CD4-positive, alpha-beta T cell treated with Interferon alpha-2 for 1 hour (primary cell): ENCODE results near the gene MARCHF2.

Experiments used
- DNase-seq, 2 donors: peaks; one replicate each; pipeline ENCODE4 v3.0.0-alpha.2; 2020 to 2022

Gene MARCHF2

DNA sequence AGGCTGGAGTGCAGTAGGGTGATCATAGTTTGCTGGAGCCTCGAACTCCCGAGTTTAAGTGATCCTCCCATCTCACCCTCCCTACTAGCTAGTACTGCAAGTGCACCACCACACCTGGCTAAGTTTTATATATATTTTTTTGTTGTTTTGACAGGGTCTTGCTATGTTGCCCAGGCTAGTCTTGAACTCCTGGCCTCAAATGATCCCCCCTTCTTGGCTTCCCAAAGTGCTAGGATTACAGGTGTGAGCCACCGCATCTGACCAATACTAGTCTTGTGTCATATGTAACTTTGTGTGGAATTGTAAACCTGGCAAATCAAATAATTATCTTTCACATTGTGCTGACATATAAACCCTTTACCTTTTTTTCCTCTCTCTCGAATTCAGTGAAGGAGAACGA, 41.9 kb downstream of the MARCHF2 start:
- DNase-seq = no peak

DNA sequence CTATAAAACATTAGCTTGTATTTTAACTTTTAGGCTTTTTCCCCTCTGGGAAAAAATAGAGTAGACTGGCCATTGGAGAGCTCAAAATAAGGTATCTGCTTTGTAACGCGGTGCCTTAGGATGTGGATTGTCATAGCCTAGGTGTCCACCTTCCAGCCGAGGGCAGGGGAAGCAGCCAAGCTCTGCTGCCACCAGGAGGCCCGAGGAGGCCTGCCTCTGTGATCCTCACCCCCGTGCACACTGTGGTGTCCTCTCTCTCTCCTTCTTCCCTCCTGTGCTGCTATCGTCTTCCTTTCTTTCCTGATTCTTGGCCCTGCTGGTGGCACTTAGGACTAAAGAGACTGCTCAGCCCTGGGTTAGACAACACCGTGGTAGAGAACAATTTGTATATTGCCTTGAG, 43.0 kb downstream of the MARCHF2 start:
- no peak for DNase-seq

DNA sequence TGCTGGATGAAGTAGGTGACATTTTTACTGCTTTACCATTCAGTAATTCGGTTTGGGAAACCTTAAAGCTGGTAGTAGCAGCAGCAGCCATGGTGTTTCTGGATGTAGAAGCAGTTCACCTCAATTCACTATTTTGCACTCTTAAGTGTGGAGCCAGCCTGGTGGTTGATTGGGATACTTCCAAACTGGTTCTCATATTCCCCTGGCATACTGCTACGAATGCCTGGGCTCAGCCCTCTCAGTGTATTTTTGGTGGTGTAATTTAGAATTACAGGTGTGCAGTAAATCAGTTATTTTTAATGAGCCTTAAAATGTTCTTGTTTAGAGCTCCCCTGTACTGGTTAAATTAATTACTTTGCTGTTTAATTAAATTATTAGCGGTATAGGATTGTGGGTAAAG, 44.1 kb downstream of the MARCHF2 start:
- DNase-seq = no peak

DNA sequence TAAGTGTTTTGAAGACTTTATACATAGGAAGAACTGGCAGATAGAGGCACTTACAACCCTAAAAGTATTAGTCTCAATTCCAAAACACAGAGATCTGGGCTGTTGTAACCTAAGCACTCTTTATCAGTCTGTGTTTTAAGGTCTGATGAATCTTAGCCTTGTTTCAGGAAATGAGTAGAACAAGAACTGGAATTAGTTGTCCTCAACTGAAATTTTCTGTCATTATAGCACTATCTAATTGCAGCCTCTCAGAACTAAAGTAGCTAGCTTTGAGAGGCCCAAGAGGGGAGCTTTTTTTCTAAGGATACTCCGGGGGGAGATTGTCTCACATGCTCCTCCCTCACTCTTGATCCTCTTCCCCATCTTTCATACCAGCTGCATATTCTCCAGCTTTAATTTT, 44.7 kb downstream of the MARCHF2 start:
- DNase-seq = no peak

DNA sequence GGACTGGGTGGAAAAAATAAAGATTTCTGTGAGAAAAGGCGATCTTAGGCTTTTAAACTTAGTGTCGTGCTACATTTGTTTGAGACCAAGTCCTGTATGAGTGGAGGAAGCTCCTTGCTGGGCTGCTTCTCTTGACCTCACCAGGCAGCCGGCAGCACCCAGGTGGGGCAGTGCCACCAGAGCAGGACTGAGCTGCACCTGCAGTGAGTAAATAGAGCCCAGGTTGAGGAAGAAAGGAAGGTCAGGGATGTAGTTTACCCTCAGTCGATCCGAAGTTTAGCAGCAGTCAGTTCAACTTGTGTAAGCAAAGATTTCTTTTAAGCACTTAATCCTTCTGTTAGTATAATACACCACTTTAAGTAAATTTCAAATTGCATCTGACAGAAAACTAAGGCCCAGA, 45.3 kb downstream of the MARCHF2 start:
- no peak for DNase-seq

DNA sequence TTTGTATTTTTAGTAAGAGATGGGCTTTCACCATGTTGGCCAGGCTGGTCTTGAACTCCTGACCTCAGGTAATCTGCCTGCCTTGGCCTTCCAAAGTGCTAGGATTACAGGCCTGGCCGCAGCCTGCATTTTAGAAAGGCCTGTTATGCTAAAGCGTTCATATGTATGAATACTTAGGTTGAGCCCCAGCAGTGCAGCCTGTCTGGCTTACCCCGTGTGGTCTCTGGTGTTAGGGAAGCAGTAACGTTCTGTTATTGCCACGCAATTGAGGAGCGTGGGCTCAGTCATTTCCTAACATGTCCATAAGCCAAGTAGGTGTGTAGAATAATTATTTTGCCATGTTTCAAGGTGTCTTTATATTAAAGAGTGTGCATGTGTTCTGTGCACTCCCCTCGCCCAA, 46.0 kb downstream of the MARCHF2 start:
- DNase-seq = no peak

DNA sequence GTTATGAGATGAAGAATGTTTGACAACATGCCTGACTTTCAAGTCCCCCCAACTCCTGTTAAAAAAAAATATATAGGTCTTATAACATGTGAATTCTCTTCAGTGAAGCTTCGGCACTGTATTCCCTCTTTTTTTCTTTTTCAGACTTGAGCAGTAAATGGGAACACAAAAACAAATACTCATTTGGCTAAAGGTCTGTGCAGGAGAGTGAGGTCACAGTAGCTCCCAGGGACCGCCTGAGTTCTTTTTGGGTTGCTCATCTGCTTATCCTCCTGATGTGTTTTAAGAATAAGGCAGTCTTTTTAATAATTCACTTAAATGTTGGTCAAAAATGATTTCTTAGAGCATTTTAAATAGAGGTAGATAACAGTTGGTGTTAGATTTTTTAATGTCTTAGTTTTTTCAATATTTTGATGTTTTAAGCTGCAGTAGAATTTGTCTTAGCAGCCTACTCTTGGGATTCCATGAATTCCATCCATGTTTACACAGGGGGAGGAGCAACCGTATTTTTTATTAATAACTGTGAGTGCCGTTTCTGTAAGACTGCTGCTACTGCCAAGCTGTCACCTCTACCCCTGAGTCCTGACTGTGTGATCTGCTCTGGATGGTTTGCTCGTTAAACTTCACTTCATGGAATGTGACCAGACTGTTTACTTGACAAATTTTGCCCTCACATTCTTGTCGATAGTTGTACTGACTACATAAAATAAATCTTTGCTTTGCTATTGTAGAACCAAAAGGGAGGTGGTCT, 46.6 kb downstream of the MARCHF2 start:
- DNase-seq = no peak

DNA sequence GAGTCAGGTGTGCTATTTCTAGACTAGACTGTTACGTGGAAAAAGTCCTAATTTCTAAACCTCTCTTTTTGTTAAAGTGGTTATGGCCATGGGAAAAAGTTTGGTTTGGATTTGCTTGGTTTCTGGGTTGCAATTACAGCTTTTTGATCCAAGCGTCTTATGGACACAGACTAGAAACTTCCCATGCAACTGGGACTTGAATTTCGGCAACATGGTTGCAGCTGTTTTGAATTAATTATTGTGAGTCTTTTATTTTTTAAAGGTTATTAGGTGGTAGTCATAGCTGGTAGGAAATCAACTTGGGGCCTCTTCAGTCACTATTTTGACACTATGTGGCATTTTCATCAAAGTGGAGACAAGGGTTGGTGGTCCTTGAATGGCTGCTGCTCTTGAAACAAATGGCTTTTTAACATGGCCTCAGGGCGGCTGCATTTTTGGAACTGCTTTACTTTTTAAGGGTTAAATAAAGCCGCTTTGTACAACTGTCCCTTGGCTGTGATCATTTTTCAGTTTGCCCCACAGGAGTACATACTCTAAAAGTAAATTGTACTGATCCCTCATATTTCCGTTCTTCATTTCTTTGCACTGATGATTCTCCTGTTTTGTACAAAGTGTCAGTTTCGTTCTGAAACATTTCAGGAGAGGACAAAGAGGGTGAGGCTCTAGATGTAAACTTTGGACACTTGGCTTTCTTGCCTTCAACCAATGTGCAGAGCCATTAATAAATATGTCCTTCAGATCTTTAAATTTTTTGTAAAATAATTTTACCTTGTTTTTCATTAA, 47.6 kb downstream of the MARCHF2 start:
- DNase-seq = no peak

DNA sequence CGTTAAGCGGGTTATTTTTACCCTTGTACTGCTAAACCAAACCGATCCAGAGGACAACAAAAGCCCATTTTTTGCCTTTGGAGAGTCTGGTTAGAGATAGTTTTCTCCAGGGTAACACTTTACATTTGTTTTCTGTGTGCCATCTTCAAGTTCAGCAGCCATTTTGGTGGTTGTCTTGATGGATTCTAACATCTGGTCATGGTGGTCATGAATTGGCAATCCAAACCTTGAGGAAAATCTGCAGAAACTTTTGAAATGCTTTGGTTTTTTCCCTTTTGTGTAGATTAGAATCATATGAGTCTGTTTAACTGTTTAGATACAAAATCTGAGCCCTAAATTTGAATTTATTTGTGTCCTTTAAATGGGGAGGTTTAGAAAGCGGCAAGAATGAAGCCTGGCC, 48.3 kb downstream of the MARCHF2 start:
- no peak for DNase-seq

DNA sequence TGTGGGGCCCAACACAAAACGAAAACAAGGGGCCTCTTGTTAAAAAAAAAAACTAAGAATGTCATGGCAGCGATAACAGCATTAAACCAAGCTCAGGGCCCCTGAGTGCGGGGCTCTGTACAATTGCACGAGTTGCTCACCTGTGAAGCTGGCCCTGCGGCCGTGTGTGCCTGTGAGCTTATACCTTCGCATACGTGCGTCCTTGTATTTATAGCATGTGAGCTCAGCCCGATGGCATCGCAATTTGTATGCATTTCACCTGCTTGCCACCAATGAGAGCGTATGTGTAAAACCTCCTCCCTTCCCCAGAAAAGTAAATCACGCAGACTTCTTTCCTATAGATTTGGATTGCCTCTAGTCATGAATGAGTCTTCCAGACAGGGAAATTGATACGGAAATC, 48.8 kb downstream of the MARCHF2 start:
- no peak for DNase-seq

DNA sequence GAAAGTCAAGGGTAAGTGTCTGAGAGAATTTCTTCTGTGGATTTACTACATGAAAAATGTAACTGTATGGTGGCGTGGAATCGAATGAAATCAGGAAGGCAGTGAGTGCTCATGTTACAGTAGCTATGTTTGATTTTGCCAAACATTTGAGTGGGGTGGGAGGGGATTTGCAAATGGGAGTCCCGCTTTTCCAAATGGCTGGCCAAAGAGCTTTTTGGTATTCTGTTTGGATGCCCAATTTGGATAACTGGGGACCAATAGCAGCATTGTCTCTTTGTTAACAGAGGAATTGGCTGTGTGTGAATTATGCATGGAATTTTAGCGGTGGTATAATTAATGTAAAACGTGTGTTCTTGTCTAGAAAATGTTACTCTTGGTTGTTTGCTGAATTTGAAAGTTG, 49.5 kb downstream of the MARCHF2 start:
- no peak for DNase-seq

DNA sequence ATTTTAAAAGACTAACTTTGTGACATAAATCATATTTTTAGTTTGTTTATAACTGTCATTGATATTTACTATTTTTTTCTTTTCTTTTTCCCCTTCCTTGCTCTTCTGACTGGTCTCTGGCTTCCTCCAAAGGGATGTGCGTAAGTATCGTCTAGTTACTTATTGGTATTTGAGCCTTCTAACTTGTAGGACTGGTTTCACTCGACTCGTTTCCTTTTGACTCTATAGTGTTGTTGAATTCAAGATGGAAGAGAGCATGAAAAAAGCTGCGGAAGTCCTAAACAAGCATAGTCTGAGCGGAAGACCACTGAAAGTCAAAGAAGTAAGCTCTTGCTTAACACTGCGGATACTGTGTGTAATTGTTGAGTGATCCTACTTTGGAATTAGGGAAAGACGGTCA, 50.3 kb downstream of the MARCHF2 start:
- no peak for DNase-seq

DNA sequence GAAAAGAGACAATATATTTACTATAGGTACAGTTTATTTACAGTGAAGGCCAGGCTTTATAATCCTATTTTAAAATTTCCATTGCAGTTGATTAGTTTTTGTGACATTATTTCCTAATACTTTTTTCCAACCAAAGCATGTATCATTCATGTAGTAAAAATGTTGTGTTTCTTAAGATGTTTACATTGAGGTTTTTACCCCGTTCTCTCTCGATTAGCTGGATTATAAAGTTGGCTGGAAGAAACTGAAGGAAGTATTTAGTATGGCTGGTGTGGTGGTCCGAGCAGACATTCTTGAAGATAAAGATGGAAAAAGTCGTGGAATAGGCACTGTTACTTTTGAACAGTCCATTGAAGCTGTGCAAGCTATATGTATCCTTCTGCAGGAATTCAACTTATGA, 52.9 kb downstream of the MARCHF2 start:
- DNase-seq = no peak

DNA sequence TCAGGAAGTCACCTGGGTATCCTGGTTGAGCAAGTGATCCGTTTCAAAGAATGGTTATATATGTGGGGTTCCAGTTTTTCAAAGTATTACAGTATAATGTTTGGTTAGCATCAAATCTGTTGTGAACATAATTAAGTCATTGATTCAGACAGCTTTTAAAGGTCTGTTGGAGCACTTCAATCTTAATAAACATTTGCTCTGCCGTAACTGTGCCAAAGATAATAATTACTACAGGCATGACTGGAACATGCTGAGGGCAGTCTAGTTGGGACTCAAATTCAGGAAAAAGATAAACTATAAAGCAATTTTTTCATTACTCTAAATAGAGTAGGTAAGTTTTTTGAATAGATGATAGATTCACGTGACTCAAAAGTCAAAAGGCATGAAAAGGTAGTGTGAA, 55.0 kb downstream of the MARCHF2 start:
- DNase-seq = no peak

DNA sequence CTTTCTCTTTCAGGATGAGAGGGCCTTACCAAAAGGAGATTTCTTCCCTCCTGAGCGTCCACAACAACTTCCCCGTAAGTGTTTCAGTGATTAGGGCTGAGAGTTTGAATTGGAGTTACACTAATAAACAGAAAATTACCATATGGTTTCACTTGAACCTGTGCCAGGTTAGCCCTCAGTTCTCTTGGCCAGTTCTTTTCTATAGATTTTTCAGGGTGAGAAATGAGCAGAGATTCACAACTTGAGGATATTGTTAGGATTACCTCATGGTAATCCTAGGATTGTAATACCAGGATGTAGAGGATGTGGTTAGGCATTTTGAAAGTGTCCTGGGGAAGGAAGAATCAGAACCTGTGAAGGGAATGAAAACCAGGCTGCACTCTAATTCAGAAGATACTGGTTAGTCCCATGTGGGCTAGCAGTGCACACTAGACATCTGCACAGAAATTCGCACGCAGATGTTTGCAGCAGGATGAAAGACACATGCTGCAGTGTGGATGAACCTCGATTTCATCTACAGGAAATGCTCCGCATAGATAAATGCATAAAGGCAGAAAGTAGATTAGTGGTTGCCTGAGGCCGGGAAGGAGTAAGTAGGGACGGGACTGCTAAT, 55.8 kb downstream of the MARCHF2 start:
- DNase-seq = no peak

DNA sequence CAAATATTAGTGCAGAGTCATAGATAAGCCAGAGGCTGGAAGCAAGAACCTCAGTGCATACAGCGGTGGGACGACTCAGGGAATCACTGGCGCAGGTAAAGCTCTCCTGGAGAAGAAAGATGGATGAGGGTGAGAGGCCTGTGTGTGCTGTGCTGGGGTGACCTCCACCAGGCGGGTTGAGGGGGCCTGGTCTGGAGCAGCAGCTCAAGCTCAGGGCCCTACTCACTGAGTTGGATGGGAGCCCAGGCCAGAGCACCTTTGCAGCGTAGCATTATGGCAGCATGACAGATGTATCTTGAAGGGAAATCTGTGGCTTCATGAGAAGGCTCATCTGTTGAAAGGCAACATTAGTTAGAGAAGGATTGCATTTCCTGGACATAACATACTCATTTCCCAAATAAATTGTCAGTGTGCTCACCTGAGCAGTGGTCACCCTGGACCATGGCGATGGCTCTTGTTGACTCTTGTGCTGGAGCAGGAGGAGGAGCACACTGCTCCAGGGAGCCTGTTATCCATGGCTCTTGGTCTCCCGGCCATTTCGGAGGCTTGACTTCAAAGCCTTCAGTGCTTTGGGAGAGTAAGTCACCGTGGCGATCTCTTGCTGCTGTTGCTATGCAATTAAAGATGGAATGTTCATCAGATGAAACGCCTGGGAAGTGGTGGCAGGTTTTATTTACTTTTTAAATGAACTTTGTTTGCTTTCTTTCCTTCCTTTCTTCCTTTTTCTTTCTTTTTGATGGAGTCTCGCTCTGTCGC, 56.7 kb downstream of the MARCHF2 start:
- DNase-seq = no peak

DNA sequence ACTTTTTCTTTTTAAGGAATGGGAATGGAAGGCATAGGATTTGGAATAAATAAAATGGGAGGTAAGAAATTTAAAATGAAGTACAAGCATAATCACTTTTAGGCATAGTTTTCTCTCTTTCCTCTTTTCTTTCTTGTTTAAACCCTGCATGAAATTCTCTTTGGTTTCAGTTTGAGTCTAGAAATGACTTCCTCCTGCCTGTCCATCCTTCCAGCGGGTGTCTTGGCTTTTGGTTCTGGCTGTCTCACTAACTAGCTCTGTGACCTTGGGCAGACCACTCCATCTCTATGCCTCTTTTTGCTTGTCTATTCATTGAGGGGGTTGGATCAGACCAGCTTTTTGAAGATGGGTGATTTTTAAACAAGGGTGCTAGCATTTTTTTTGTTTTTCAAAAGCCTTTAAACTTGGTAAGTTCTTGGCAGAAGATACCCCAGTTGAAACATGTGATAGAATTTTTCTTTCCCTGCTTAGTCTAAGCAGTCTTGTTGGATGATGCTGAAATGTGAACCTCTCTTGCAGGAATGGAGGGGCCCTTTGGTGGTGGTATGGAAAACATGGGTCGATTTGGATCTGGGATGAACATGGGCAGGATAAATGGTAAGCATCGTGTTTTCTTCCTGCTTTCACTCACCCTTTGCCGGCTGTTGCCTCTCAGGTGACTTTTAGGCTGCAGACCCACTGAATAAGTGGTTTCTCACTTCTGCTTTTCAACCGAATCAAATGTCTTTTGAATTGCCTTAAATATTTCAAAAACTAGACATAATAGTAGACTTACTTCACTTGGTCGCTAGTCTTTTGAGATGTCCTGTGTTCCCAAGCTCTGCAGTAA, 60.8 kb downstream of the MARCHF2 start:
- no peak for DNase-seq

DNA sequence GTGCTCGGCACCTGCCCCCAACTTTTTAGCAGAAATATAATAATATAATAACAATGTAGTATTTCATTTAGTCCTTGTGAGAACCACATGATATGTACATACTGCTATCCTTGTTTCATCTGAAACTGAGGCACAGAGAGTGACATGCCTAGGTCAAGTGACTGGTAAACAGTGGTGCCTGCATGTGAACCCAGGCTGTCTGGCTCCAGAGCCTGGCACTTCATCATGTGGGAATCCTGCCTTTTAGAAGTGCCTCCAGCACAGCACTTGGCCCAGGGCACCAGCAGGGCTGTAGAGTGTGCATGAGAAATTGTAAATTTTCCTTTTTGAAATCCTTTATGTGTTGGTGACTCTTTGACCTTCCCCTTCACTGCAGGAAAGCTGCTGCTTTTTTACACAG, 61.9 kb downstream of the MARCHF2 start:
- no peak for DNase-seq

DNA sequence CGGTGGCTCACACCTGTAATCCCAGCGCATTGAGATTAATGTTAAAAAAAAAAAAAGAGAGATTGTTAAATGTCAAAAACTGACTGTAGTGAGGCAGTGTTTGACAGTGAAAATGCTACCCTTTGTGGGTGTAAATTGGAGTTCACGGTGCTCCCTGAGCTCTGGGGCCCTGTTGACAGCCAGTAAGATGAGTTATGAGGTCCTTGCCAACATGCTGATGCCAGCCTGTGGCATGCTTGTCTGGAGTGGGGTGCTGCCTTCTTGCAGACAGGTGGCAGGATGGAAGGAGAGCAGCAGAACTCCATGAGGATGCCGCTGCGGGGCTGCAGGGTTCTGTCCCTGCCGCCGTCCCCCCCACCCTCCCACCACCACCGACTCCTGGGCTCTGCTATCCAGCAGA, 63.4 kb downstream of the MARCHF2 start:
- no peak for DNase-seq

DNA sequence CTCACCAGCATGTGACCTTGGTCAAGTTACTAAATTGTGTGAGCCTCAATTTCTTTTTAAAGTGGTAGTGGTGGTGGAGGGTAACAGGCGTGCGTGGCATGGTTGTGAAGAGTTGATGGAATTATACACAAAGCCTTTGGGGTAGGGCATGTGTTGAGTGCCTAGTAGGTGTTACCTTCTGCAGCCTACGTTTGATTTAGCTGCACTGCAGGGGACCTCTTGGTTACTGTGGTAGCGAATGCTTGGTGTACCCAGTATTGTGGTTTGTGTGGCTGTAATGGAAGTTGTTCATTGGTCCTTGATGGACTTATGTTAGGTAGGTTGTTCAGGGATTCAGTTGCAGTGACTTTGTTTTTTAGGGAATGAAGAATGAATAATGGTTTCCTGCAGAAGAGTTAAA, 64.8 kb downstream of the MARCHF2 start:
- no peak for DNase-seq

DNA sequence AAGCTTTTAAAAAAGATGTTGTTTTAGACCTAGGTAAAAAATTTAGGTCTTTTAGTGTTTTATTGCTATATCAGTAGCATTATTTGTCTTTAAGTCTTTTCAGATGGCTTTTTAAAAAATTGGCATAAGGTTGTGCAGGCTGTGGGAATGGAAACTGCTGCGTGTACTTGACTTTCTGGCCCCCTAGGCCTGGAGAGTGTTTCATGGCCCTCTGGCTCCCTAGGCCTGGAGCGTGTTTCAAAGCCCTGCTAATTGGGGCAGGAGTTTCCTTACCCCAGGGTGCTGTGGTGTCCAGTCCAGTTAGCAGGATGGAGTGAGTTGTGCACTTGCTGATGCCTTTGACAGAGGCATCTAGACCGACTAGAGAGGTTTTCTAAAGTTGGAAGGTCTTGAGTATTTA, 65.5 kb downstream of the MARCHF2 start:
- DNase-seq = no peak

DNA sequence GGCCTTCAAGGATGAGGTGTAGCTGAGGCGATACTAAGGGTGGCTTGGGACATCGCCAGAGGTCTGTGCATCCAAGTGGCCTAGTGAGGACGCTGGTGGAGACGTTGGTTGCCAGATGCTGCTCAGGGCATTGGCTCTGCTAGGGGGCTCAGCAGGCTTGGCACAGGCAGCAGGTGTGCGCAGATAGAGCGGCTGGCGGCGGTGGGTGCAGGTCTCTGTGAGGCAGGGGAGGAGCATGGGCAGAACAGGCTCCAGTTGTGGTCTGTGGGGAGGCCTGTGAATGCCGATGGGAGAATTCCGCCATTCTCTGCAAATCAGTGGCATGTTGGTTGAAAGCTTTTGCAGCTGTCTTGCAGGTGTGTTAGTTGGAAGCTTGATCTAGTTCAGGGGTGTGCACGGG, 68.1 kb downstream of the MARCHF2 start:
- DNase-seq = no peak

DNA sequence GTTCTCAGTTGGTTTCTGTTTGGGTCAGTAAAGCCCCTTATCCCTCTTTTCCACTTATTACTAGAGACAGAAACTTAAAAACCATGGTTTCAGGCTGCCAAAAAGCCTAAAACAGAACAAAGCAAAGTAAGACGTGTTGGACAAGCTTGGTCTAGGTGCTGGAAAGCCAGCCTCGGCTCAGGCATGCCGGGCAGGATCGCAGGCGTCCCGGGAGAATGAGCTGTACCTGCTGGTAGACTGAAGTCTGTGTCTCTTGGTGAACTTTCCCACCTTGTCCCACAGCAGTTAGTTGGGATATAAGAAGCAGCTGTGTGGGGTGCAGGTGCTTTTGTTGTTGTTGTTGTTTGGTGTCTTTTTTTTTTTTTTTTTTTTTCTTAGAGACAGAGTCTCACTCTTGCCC, 68.5 kb downstream of the MARCHF2 start:
- DNase-seq = no peak
